Subcutaneous adipose tissue (tissue), 4 donors: ENCODE data around the gene SCNN1A. TPM values are rescaled to one million over a fixed set of nuclear protein-coding genes. Genes with fewer than 3 reads are reported as not detected.

Source experiments
- CTCF ChIP-seq: fragments of 450-650 bp; IDR thresholded peaks from one replicate; pipeline ENCODE4 v1.5.1; 2016; ENCODE audit warnings: low read depth, mild to moderate bottlenecking, control low read depth, antibody characterized with exemption, moderate library complexity
- total RNA-seq, 4 donors: library from RNA; depleted of rRNA; stranded (reverse); fragments of >200 nt; gene quantifications; one replicate each; pipeline ENCODE4 v1.1.0, GENCODE V29; 2016

The SCNN1A gene
- total RNA-seq, 4 donors from 2014 or later, result 3.4 to 5.8 (median 4.1) TPM

DNA sequence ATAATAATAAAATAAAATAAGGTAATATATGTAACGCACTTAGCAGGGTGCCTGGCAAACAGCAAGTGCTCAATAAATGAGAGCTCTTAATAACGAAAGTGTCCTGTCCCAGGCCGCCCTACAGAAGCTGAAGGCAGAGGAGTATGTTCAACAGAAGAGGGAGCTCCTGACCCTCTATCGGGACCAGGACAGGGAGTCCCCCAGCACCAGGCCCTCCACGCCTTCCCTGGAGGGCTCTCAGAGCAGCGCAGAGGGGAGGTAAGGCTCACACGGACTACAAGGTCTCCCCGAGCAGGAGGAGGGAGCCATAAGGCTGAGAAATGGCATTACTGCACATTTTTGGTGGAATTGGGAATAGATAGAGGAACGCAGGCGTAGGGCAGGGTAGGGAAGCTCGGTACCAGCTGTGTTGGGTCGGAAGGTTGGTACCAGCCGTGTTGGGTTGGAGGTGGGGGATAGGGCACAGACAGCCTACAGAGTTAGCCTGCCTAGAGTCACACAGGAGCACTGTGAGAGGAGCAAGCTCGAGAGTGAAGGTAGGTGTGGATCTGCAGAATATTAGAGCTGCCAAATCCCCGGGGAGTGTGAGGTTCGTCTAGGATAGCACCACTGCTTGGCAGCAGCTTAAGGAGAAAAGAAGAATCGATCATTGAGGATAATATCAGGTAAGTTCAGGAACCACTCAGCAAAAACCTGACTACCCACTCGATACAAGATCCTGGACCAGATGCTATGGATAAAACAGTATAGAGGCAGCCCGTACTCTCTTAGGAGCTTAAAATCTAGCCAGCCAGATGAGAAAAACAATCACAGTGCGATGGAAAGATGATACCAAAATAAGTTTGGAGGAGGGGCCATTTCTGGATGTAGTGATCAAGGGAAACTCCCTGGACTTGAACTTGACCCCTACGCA is 48.8 kb downstream of the SCNN1A start:
- TF ChIP-seq CTCF, result no peak

DNA sequence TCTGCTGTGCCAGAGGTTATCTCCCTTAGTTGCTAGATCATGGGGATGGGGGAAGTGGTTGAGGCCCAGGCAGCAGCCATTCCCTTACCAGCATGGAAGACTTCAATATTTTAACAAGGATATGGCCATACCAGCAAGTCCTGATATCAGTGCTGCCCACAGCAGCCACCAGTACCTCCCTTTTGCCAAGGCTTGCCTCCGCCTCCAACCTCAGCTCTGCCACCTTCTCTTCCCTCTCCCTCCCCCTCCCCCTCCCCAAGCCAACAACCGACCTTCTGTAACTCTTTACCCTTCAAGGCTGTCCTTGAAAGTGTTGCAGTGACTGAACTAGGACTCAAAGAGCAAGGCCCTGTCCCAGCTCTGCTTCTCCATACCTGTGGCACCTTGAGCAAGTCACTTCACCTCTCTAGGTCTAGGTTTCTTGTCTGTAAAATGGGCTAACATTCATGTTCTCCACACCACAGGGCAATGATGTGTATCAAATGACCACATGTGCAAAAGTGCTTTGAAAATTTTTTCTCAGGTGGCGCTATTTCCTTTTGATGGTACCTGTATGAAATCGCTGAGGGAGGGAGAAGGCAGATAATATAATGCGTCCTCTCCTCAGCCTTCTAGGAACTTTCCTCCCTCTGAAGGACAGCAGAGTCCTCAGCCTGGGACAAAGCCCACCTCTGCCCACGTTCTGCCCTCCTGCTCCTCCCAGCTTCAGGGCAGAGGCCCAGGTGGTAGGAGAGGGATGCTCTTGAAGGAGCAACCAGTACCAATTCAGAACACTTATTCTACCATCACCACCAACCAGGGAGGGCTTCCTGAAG is 50.2 kb downstream of the SCNN1A start:
- no peak for TF ChIP-seq CTCF

DNA sequence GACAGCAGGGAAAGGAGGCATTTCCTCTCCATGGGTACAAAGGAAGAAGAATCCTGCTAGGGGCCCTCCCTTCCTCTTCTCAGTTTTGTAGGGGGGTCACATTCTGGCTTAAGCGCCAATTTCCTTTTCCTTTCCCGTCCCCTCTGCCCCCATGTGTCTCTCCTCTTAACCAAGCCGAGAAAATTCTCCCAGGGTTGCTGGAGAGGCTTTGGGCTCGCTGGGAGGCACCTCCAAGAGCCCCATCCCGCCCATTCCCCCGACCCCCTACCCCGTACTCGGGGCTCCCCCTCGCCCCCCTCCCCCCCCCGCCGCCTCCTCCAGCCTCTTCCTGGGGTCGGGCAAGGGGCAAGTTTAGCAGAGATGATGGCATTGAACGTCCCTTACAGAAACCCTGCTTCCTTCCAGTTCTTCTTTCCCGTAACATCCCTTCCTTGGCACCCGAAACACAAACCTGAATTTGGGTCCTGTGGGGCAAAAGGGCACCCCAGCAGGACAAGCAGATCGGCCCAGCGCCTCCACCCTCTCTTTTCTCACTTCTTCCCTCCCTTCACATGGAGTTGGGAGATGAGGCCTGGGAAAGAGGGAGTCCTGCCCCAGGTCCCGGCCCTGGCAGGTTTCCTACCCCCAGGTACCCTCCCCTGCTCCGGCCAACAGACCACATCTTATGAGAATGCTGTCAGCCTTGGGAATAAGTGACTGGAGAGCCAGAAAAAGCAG is 51.2 kb downstream of the SCNN1A start:
- TF ChIP-seq CTCF, result no peak

DNA sequence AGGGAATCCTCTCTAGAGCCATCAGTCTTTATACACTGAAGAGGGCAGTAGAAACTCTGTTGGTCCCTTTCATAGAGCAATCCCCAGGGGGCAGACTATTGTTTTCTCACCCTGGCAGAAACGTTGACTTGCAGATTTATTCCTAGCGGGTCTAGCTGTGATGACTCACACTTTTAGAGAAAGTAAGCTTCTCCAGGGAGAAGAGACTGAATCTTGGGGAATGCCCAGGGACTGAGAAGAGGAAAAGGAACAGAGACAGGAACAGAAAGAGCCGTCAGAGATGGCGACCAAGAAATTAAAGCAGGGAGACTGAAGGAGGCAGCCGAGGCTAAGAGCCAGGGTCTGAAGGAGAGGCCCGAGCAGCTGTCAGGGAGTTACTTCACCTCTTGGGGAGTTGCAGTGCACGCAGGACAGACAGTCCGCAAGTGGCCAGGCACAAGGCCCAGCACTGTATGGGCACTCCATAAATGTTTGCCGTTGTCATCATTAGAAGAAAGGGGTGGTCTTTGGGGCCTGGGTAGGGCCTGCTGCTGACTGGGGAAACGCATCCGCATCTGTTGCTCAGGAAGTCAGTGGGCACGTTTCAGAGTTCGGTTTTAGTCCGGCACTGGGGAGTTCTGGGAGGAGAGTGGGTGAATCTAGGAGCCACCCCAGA is 51.9 kb downstream of the SCNN1A start:
- TF ChIP-seq CTCF, result no peak

DNA sequence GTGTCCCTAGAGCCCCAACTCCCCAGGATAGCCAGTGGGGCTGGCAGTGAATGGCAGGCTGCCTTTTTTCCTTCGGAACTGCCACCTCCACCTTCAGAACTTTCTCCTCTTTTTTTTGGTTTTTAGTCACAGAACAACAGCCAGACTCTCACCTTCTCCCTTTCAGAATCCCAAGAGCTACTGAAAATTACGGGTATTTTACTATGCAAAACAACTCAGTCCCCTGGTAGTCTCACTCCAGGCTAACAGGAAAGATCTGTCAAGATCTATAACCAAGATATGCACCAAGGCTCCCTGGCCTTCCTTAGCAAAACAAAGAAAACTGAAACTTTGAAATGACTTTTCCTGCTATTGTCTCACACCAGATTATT is 52.4 kb downstream of the SCNN1A start:
- TF ChIP-seq CTCF, result no peak

- no peak for TF ChIP-seq CTCF
These were observed 53.0 kb downstream of the SCNN1A start for GRCh38 chr12:6322352-6322751.
